HG03460 (cell line): Measurements from ENCODE around the gene ANAPC2.

Source experiments
- ATAC-seq: cut with Tn5 transposase; IDR thresholded peaks from one replicate; pipeline ENCODE4 v1.9.1; 2021; ENCODE audit not compliant: unreplicated experiment

Gene ANAPC2

GRCh38 chr9:137130176-137130755, 58.1 kb downstream of the ANAPC2 start:
- ATAC-seq, result peak; percentile 7

DNA sequence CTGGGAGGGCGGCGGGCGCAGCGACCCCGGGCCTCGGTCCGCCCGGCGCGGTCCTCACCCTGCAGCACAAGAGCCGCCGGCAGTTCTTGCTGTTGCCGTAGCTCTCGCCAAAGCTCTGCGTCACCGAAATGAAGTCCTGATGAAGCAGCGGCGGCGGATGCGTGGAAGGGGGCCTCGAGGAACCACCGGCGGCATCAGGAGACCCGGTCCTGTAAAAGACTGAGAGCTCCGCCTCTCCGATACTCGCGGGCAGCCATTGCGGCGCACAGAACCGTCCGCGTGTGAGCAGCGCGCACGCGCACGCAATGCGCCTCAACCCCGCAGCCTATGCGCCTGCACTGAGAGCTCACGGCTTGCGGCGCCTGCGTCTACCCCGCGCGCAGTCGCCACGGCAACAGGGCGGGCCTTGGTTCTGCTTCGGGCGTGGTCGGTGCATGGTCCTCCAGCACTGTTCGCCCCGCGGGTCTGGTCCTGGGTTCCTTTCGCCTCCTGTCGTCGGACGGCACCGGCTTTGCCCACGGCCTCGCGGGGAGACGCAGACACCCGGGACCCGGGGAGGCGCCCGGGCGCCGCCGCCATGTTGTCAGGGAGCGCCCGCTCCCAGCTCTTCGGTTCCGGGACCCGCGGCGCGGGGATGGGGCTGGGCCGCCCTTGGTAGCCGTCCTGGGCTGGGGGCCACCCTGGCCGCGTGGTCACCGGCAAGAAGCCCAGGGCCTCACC, 58.7 kb downstream of the ANAPC2 start:
- peak; percentile 81 for ATAC-seq

GRCh38 chr9:137128862-137129455, 59.4 kb downstream of the ANAPC2 start:
- ATAC-seq, result peak; percentile 19

- no peak for ATAC-seq
Observed at GRCh38 chr9:137128158-137128861, 60.0 kb downstream of the ANAPC2 start.

- no peak for ATAC-seq
Observed at GRCh38 chr9:137127301-137128157, 60.8 kb downstream of the ANAPC2 start.

GRCh38 chr9:137126786-137127185, 61.6 kb downstream of the ANAPC2 start:
- no peak for ATAC-seq
